Cerebellar cortex (tissue), 1 donor: Measurements from ENCODE around the gene ADCK2.
"Not testable (repeated sequence)": the region's sequence is repeated elsewhere in the genome, so short reads cannot be mapped to it uniquely, and the experiment has no call there.

Experiments
- DNase-seq: peaks from one replicate; pipeline ENCODE4 v3.0.0-alpha.2; 2015; ENCODE audit warnings: low spot score

ADCK2 gene

DNA sequence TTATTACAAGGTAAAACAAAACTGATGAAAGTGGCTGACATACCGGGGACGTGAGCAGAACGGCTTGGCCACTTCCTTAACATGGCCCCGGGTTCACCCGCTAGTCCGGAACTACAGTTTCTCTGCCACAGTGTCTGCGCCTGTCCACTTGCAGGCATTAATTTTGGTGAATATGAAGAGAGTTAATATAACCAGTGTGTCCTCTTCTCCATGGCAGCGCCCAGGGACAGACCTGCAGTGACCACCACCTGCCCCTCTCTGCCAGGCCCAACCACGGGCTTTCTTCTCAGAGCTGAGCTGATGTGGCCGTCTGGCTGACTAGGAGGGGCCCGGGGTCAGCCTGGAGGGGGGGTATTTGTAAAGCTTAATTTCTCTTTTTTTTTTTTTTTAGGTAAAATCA is 22.6 kb downstream of the ADCK2 start:
- DNase-seq: no peak

DNA sequence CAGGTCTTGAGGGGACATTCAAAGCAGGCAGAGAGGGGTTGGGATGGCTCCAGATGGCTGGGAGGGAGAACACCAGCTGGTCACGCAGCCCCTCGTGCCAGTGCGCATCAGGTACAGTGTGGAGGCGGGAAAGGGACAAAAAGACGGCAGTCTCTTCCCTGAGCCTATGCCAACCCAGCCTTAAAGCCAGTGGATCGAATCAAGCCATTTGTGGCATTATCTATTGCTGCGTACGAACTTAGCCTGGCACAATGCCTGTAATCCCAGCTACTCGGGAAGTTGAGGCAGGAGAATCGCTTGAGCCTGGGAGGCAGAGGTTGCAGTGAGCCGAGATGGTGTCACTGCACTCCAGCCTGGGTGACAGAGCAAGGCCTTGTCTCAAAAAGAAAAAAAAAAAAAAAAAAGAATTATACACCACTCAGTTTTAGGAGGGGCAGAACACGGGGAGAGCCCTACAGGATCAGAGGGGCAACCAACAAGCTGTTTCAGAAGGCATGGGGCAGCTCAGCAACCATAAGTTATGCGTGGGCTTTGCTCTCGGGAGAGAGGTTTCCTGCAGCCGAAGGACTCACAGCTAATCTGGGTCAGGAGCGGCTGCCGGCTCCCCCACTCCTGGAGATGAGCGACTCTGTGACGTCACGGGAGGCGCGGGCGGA is 23.4 kb downstream of the ADCK2 start:
- peak; percentile 96 for DNase-seq

DNA sequence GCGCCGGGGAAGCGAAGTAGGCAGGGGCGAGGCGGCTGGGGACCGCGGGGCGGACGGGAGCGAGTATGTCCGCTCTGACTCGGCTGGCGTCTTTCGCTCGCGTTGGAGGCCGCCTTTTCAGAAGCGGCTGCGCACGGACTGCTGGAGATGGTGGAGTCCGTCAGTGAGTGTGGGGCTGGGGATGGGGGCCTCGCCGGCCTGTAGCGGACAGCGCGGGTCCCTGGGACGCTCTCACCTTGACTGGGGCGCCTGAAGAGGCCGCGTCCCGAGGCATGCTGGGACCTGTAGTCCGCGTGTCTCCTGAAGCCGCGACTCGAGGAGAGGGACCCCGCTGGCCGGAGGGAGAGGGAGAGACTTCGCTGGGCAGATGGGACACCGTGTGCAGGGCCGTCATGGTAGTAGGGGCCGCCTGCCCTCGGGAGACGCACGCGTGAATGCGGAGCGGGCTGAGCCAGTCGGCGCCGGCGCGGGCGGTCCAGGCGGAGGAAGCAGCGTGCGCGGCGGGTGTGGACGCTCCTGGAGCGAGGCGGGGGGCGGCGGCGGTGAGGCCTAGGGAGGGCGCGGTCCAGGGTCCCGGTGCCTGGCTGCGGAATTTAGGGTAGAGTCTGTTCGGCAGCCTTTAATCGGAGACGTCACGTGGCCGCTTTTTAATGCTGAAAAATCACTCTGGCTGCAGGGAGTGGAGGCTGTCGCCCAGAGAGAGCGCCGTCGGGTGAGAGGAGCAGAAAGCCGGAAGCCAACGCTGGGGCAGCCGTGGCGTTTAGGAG is 24.1 kb downstream of the ADCK2 start, which contains the start of gene NDUFB2:
Gene NDUFB2, plus strand, starts transcription at position 29 of the 767 bp plus-strand sequence. Its CDS starts 37 bp downstream, at position 66.
- DNase-seq: peak; percentile 88

DNA sequence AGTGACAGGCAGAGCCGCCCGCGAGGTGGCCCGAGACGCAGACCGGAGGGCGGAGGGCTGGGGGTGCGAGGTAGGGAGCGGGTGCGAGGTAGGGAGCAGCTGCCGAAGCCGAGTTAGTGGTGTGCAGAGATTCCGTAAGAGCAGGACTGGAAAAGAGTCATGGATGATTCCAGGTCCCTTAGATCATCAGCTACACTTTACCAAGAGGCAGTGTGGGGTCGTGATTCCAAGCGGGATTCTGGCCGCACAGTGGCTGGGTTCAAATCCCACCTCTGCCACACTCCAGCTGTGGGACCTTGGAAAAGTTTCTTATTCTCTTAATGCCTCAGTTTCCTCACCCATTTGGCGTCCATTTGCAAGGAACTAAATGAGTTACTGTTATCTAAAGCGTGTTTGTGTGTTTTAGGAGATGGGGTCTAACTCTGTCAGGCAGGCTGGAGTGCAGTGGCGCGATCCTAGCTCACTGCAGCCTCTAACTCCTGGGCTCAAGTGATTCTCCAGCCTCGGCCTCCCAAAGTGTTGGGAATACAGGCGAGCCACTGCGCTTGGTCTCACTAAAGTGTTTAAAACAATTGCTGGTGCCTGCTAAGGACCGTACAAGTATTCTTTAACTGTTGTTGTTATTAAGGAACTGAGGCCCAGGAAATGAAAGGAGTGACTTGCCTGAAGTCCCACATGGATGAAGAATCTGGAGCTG is 24.9 kb downstream of the ADCK2 start:
- no peak for DNase-seq

DNA sequence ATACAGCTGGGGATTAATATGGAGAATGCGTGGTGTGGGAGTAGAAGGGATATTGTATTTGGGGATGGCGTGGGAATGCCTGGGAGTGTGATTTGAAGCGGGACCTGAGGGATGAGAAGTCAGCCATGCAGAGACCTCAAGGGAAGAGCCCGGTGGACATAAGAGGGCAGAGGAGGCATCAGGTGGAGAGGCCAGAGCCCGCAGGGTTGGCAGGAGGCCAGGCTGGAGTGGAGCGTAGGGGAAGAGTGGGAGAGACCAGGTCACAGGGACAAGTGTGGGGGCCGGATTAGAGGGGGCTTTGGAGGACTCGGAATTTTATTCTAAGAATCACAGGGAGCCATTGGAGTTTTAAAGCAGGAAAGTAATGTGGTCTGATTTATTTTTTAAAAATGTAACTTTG is 25.7 kb downstream of the ADCK2 start:
- DNase-seq: peak; percentile 18

DNA sequence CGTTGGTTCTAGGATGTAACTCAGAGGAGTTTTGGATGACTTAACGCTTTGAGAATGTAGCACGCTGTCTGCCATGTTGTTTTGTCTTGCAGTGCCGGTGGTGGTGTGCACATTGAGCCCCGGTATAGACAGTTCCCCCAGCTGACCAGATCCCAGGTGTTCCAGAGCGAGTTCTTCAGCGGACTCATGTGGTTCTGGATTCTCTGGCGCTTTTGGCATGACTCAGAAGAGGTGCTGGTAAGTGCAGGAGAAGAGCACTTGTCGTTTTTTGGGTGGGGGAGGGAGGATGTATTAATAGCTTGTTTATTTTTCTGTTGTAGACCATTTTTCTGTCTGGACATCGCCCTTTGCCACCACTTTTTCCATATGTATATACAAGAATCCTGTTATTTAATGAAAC is 30.0 kb downstream of the ADCK2 start:
- DNase-seq: no peak

DNA sequence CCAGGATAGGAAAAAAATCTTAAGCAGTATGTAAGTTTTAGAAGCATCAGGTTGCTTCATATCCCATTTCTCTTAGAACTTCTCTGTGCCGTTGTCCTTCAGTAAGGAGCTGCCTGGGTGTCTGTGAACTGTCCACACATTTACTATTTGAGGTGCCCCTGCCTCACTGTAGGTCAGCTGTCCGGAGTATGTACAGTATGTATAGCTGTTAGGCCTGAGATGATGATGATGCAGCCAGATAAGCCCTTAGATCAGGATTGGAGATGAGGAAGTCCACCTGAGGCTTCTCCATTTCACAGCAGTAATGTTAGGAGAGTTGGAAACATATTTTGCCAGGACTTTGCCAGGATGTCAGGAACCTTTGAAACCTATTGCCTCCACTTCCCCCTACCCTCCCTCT is 31.5 kb downstream of the ADCK2 start:
- DNase-seq: no peak

DNA sequence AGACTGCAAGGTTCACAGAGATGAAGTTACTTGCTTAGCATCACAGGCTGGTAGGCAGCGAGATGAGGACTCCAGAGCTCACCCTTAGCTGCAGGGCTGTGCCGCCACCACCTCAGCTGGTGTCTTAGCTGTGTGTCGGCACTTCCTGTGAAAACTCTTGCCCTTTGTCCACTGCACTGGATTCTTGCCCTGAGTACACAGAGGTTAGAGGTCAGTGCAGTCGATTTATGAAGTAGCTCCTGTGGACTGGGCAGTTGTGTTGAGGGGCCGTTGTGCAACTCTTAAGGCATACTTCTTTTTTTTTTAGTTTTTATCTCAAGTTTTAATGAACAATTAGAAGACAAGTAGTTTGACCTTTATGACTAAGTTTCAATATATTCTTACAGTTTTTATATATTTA is 34.4 kb downstream of the ADCK2 start:
- no peak for DNase-seq

DNA sequence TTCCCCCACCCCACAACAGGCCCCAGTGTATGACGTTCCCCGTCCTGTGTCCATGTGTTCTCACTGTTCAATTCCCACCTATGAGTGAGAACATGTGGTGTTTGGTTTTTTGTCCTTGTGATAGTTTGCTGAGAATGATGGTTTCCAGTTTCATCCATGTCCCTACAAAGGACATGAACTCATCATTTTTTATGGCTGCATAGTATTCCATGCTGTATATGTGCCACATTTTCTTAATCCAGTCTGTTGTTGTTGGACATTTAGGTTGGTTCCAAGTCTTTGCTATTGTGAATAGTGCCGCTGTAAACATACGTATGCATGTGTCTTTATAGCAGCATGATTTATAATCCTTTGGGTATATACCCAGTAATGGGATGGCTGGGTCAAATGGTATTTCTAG is 36.0 kb downstream of the ADCK2 start:
- DNase-seq: not testable (repeated sequence)

DNA sequence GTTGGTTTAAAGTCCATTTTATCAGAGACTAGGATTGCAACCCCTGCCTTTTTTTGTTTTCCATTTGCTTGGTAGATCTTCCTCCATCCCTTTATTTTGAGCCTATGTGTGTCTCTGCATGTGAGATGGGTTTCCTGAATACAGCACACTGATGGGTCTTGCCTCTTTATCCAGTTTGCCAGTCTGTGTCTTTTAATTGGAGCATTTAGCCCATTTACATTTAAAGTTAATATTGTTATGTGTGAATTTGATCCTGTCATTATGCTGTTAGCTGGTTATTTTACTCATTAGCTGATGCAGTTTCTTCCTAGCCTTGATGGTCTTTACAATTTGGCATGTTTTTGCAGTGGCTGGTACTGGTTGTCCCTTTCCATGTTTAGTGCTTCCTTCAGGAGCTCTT is 39.6 kb downstream of the ADCK2 start:
- DNase-seq: not testable (repeated sequence)

DNA sequence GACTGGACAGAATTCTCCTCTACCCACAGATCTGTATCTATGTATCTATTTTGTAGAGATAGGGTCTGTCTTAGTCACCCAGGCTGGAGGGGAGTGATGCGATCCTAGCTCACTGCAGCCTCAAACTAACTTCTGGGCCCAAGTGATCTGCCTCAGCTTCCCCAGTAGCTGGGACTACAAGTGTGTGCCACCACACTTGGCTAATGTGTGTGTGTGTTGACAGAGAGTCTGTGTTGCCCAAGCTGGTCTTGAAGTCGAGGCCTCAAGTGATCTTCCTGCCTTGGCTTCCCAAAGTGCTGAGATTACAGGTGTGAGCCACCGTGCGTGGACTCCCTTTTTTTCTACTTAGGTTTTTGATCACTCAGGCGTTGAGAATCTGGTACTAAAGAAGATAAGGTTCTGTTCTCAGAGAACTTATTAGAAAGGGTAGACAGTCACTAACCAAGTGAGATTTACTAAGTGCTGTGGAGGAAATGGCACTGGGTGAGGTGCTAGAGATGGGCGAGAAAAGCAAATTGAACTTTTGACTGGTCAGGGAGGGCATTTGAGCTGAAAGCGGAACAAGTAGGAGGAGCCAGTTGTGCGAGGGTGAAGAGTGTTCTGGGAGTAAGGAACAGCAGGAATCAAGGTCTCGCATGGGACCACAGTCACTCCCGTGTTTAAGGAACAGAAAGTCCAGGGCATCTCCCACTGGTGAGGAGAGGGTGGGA is 41.7 kb downstream of the ADCK2 start:
- no peak for DNase-seq

DNA sequence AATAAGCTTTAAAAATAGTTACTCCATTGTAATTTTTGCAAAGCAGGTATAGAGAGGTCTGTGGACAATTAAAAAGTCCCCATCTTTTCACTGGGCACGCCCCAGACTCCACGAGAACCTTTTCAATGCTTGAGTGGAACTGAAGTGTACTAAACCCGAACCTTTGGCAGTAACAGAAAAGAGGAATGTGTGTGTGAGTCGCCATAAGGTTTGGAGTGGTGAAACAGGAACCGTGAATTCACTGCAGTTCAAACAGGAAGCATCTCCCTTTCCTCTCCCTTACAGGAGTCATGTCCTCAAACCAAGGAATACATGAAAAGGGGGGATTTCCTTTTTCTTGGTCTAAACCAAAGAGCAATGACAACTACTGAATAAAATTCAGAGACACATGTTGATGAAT is 47.0 kb downstream of the ADCK2 start:
- DNase-seq: no peak

DNA sequence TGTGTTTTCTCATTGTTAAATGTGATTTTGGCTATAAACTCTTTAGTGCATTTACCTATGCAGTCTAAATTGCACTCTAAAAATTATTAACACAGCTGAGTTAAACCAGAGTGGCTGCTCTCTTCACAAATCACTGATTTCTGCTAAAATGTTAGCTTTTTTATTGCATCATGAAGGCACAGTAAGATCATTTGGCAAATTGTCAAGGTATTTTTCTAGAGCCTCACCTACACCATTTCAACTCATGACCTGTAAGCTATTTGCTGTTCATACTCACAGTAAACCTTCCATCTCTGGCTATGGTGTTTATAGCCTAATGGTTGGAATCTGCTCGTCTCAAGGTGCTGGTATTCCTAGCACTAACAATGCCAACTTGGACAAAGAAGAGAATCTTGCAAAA is 49.5 kb downstream of the ADCK2 start:
- DNase-seq: no peak

DNA sequence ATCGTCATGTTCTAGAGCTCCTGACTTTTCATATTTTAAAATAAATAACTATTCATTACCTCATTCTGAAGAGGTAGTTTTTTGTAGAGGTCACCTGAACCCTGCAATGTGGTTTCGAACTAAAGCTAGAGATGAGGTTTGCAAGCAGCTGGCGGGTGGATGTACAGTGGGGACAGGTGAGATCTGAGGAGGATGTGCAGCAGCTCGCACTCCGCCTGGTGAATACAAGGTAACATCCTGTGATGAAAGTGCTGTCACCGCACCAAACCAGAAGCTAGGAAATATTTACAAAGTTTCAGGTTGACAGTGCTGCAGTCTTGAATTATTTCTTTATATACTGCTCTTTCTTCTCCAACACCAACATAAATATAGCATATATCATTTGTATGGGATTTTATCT is 50.3 kb downstream of the ADCK2 start:
- DNase-seq: no peak

DNA sequence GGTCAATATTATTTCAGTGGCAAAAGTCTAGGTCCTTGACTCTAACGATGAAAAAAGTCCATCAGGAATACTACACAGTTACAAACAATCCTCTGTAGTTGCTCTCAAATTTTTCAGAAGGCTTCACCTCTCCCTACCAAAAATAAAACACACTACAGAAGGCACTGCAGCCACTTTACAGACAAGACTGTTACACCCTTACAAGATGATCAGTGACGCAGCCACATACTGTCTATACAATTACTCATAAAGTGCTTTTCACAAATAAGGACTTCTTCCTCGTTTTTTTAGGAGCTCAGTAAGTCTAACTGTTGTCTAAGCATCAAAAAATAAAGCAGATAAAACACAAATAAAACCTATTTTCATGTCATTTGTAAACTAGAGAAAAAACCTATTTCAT is 50.8 kb downstream of the ADCK2 start:
- DNase-seq: no peak

DNA sequence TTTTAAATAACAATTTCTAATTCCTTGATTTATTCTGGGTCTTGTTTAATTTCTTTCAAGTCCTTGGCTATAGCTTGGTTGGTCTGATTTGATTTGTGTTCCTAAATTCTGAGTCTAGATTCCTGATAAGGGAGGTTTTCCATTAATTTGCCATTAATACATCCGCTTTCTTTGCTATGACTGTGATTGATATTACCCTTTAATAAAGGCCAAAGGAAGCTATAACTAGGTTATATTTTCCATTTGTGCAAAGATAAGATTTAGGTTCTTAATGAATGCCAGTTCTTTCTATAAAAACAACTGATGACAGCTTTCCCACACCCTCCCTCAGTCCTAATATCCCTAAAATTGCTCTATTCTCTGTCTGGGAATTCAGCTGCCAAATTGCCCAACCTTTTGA is 52.0 kb downstream of the ADCK2 start:
- DNase-seq: no peak

DNA sequence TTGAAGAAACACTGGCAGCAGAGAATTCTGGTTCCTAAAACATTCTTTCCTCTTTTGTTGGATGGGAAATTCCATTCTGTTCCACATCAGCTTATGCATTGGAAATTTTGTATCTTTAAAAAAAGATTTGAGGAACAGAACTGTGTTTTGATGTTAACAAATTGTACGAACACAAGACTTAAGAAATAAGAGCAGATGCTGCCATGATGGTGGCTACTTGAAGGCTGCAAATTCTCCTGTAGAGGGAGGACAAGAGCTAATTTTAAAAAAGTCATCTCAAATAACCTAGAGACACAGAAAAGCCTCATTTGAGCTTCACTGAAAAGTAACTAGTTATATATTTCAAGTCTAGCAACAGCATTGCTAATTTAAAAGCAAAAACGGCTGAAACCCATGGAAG is 53.5 kb downstream of the ADCK2 start:
- DNase-seq: peak; percentile 52

DNA sequence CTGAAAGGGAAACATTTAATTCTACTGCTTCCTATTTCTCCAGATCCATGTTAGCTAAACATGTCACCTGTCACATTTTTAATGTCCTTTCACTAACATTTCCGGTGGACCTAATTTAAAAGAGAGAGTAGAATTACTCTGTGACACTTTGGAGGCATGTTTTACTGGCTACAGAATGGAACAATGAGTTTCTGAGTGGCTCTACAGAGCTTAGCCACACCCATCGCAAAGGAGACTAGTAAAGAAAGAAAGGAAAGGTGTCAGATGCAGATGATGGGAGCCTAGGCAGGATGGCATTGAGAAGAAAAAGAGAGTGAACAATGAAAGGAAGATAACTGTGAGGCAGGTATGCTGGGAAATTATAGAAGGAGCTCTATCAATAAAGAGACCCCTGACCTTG is 59.7 kb downstream of the ADCK2 start:
- no peak for DNase-seq

DNA sequence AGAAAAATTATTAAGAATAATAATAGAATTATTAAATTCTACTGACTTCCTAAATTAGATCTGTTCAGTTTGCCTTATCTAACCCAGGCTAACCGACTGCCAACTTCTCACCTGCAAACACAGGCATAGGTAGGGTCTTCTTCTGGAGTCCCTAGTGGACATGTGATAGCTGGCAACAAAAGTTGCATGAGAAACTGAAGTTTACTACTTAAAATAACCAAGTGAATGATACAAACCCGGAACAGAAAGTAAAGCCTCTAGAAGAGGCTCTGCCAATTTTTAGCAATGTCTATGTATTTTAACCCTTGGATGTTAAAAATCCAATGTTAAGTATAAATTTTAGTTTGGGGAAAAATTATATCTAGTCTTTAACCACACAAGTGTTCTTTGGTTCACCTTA is 61.4 kb downstream of the ADCK2 start:
- DNase-seq: no peak

DNA sequence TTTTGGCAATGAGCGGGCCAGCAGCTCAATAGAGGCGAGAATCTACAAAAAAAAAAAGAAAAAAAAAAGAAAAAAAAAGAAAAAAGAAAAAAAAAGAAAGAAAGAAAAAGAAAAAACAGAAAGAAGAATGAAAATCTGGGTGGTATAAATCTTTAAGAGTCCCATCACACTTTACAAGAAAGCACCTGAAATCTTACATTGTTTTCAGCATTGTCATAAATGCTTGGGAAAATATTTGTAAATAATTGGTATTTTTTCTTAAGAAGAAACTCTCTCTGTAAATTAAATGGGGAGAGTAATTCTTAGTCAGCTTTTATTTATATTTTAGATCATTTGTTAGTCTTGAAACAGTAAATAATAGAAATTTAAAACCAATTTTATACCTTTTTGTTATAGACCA is 62.0 kb downstream of the ADCK2 start:
- DNase-seq: no peak

DNA sequence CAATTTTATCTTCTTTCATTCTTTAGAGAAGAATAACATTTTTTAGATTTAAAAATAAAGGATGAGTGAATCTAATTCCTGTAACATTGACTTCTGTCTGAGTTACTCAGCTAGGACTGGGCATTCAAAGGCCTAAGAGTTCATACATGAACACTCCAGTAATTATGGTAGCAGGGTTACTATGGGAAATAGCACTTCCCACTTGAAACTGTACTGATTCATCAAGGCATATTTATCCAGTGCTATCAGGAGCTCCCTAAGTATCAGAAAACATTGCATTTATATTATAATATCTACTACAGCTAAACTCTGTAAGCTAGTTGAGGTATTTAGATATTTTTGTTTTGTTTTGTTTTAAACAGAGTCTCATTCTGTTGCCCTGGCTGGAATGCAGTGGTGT is 65.5 kb downstream of the ADCK2 start:
- no peak for DNase-seq

DNA sequence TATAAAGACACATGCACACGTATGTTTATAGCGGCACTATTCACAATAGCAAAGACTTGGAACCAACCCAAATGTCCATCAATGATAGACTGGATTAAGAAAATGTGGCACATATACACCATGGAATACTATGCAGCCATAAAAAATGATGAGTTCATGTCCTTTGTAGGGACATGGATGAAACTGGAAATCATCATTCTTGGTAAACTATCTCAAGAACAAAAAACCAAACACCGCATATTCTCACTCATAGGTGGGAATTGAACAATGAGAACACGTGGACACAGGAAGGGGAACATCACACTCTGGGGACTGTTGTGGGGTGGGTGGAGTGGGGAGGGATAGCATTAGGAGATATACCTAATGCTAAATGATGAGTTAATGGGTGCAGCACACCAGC is 70.5 kb downstream of the ADCK2 start:
- not testable (repeated sequence) for DNase-seq

DNA sequence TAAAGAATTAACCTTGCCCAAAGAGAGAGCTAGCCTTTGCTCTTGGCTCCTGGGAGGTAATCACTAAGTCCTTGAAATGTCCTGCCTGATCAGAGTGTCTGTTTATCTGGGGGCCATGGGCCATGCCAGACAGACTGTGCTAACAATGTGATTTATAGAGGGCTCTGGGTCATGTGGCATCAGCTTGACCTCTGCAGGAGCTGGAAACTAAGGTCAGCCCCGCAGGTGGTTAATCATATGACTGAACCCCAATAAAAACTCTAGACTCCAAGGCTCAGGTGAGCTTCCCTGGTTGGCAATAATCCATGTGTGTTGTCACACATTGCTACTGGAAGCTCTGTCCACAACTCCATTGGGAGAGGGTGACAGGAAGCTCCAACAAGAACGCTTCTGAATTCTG is 71.3 kb downstream of the ADCK2 start:
- no peak for DNase-seq
